HG03460 (cell line): ENCODE measurements around the gene NTN1.

Experiments
- ATAC-seq: cut with Tn5 transposase; IDR thresholded peaks from one replicate; pipeline ENCODE4 v1.9.1; 2021; ENCODE audit not compliant: unreplicated experiment

The NTN1 gene

GRCh38 chr17:9120471-9120870 lies 99.2 kb downstream of the NTN1 start:
- no peak for ATAC-seq

GRCh38 chr17:9121186-9121820 lies 100.0 kb downstream of the NTN1 start:
- ATAC-seq: no peak

DNA sequence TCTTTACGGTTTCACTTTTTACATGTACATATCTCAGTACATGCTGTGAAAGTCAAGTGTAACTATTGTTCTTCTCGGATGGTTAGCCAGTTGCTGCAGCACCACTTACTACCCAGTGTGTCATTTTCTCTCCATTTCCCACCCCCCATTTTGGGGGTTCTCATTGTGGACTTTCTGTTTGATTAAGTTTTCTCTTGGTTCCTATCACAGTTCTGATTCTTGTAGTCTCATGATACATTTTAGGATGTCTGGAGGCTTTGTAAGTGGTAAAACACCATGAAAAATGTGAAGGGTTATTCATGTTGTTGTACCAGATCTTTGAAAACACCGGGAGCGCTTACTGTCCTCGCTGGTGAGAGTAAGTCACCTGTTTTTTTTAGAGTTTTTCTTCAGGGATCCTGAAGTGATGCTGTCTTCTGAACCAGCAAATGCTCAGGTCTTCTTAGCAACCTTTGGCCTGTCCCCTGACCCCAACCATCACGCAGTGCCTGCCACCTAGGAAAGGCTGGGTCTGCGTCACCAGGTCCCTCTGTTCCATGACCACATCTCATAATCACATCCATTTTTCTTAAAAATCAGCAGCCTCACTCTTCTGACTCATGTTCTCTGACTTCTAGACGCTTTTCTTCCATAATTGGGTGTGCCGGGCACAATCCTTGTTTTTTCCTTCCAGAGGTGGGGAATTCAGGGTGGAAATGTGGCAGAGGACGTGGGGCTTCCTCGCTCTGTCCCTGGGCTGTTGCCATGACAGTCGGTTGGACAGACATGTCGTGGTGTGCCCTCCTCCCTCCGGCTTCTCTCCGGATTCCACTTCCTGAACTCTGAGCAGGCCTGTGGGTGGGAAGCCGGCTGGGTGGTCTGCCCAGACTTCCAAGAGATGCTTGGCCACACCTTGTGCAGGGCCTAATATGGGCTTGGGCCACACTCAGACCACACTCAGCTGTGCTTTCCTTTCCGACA lies 102.6 kb downstream of the NTN1 start:
- no peak for ATAC-seq

GRCh38 chr17:9124554-9124935 lies 103.2 kb downstream of the NTN1 start:
- no peak for ATAC-seq

DNA sequence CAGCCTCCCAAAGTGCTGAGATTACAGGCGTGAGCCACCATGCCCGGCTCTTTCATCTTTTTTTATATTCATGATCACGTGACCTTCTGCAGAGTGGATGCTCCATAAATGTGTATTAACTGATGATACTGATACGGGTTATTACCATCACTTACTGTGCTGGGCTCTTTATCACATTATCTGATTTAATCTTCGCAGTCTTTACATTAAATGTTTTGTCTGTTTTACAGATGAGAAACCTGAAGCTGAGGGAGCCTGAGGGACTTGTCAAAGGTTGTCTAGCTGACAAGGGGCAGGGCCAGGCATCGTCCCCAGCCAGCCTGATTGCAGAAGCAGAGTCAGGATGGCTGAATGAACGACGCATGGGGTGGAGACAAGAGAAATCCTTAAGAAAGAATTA lies 104.4 kb downstream of the NTN1 start:
- no peak for ATAC-seq

GRCh38 chr17:9127340-9127739 lies 106.0 kb downstream of the NTN1 start:
- ATAC-seq: no peak

GRCh38 chr17:9131371-9131770 lies 110.1 kb downstream of the NTN1 start:
- ATAC-seq: no peak

GRCh38 chr17:9132291-9132690 lies 111.0 kb downstream of the NTN1 start:
- ATAC-seq: no peak

DNA sequence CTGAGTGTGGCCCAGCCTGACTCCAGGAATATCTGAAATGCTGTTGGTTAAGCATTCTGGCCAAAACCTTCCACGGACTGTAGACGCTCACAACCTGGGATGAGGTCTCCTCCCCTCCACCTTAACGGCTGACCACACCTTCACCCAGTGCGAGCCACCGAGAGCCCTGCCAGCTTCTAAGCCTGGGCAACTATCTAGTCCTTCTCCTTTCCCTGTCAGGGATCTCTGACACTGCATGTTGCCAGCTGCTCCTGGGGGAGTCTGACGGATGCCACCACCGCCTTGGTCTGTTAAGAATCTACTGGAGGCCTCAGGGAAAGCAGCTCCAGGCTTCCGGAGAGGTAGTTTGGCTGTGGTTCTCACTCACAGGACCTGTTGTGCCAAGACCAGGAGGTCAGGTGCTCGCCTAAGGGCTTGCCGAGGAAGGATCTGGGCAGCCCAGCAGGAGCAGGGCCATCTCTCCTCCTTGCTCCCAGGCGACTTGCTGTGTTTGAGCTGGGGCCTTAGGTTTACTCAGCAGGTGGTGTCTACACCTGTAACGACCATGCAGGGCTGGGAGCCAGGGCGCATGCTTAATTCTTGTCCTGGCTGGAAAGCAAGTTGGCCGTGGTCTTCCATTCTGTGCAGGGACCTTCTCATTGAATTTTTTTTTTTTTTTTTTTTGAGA lies 111.8 kb downstream of the NTN1 start:
- no peak for ATAC-seq

- no peak for ATAC-seq
These were observed 116.9 kb downstream of the NTN1 start for GRCh38 chr17:9138161-9138717.

DNA sequence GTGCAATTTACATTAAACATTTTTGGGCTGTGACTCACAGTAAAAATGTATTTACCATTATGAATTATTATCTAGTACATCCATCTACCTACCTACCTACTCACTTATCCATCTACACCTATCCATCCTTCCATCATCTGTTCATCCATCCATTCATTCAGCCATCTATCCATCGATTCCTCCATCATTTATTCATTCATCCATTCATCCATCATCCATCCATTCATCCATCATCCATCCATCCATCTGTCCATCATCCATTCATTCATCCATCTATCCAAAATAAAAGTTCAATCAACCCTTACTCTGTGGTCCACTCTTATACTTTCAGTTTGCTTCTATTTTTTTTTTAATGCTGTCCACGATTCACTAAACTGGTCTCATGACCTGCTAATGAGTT lies 118.4 kb downstream of the NTN1 start:
- no peak for ATAC-seq

DNA sequence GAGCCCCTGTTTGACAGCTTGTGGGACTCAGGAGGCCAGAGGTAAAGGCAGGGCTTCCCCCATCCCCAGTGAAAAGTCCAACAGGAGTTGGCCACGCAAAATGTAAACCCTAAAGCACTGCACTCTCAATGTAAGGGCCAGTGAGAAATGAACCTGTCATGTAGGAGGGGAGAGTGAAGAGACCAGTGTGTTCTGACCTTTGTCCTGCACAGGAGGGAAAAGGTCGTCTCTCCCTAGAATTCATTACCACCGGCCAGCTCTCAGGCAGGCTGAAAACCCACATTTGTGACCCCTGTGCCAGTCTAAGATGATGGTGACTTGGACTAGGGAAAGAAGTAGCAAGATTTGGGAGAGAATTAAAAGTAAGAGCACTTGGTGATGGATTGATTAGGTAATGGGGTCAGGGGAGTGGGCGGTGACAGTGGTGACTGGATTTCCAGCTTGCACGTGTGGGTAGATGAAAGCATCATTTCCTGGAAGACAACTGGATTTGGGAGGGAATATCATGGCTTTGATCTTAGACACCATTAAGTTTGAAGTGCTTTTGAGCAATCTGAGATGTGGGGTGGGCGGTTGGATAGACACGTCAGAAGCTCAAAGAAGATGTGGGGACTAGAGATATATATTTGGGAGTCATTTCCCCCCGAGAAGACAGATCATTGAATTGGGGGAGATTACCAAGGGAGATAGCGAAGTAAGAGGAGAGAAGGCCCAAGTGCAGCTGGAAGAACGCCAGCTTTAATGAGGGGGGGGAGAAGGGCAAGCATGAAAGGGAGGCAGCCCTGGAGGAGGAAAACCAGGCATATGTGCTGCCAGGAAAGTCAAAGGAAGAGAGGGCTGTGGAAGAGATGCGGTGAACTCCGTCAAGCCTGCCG lies 119.5 kb downstream of the NTN1 start:
- no peak for ATAC-seq

GRCh38 chr17:9141425-9141753 lies 120.1 kb downstream of the NTN1 start:
- no peak for ATAC-seq

GRCh38 chr17:9142772-9143494 lies 121.6 kb downstream of the NTN1 start:
- ATAC-seq: no peak

GRCh38 chr17:9144502-9145249 lies 123.4 kb downstream of the NTN1 start:
- ATAC-seq: no peak

DNA sequence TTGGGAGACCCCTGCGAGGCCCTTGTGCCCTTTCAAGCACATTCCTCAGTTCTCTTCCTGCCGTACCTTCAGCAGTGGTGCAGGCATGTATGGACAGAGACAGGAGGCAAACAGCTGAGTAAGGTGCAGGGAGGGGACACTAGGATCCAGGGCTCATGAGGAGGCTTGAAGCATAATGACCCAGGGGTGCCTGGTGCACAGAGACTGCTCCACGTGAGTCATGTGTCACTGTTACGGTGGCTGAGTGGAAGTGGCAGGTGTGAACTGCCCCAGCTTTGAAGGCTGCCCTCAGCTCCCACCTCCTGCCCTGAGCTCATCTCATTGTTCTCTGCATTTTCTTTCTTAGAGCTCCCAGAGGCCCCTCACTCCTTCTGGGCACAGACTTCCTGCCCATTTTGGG lies 124.8 kb downstream of the NTN1 start:
- ATAC-seq: no peak

- no peak for ATAC-seq
These were observed 127.7 kb downstream of the NTN1 start for GRCh38 chr17:9148905-9149525.

GRCh38 chr17:9150446-9151090 lies 129.3 kb downstream of the NTN1 start:
- no peak for ATAC-seq
